Psoas muscle (tissue), 8 donors: Measurements from ENCODE around the gene HELZ2. TPM values are rescaled to one million over a fixed set of nuclear protein-coding genes. Genes with fewer than 3 reads are reported as not detected.

Source experiments
- ATAC-seq, 4 donors: fragments of 200-7000 bp; cut with Tn5 transposase; one replicate each; pipeline ENCODE4 v1.9.1; 2020; ENCODE audit warnings: moderate library complexity in 3 of 4, mild to moderate bottlenecking in 2 of 4
- DNase-seq, 2 donors: peaks; one replicate each; pipeline ENCODE4 v3.0.0-alpha.2; 2020
- H3K27ac ChIP-seq: fragments of 200-600 bp; one replicate; pipeline ENCODE4 v1.8.0; 2022
- H3K27me3 ChIP-seq, 3 donors: fragments of 200-600 bp in 1 of 3; one replicate each; pipeline versions ENCODE4 v1.6.1 to v1.8.0; 2013 to 2022; ENCODE audit warnings: low read length in 2 of 3, mild to moderate bottlenecking in 2 of 3, moderate library complexity in 1 of 3; ENCODE audit not compliant: insufficient read depth in 3 of 3
- H3K36me3 ChIP-seq, 2 donors: fragments of 200-600 bp in 1 of 2; one replicate each; pipeline versions ENCODE4 v1.6.1 to v1.8.0; 2013 to 2022; ENCODE audit warnings: low read depth in 1 of 2, mild to moderate bottlenecking in 1 of 2, moderate library complexity in 1 of 2; ENCODE audit not compliant: insufficient read depth in 1 of 2
- H3K4me1 ChIP-seq: fragments of 200-600 bp; one replicate; pipeline ENCODE4 v1.8.0; 2022
- H3K4me3 ChIP-seq: fragments of 200-600 bp; one replicate; pipeline ENCODE4 v1.8.0; 2022; ENCODE audit warnings: mild to moderate bottlenecking
- H3K9me3 ChIP-seq: fragments of 200-600 bp; one replicate; pipeline ENCODE4 v1.8.0; 2022
- CTCF ChIP-seq: fragments of 200-600 bp; IDR thresholded peaks from one replicate; pipeline ENCODE4 v1.8.0; 2022; ENCODE audit warnings: antibody characterized with exemption
- WGBS, 3 donors: extraction: QIAGEN DNeasy Blood & Tissue Kit; methylation state at CpG; one replicate each; pipeline versions ENCODE4 v1.1.6 to v1.1.7; 2013; 5-methylcytosine and 5-hydroxymethylcytosine counted together
- intact Hi-C, 2 donors: fragments of 100-400 bp; cut with DNase I; formaldehyde crosslinking; loops; one replicate each; pipeline versions ENCODE4 v1.11.0 to v1.14.2; 2022
- polyA plus RNA-seq, 3 donors: library from polyadenylated mRNA; stranded (reverse); fragments of 200-250 nt; gene quantifications; one replicate each; pipeline ENCODE4 v1.2.3, GENCODE V29; 2013
- total RNA-seq, 4 donors: library from RNA; stranded (reverse); fragmentation: NEBNext Ultra II Directional in 2 of 4; extraction: Animal tissue kit (Norgen Biotek cat#: 25700) in 2 of 4; gene quantifications; one replicate each; pipeline versions ENCODE4 v1.2.1 to v1.2.4, GENCODE V29; 2021 to 2023
- donor health status: healthy with polysubstance abuse.
- donor health status: DM: no; HTN: no; CAD: no; lungs with moderate emphysema.
- donor health status: Bipolar disorder and iron deficiency.
- donor health status: healthy.
- donor health status: DM: yes; HTN: yes; CAD: no.
- donor health status: DM: no; HTN: no; CAD: no.
- donor health status: DM: no; HTN: no; CAD: no.
- donor health status: DM: yes; HTN: yes; CAD: no.

HELZ2 gene
- total and polyA plus RNA-seq, 7 donors = 0.82 to 8.0 (median 3.5) TPM

- Histone ChIP-seq H3K4me3 (no peak overlapping the region), H3K9me3 (no peaks in the 10 kb centered on the region), H3K4me1 (no peaks in the 10 kb centered on the region), H3K27ac (no peak overlapping the region), H3K36me3 (no peaks in the 10 kb centered on the region), H3K27me3 (peaks cover 0 to 79% (median 31%) of the 10 kb centered on the region in 3 donors)
- no peak for TF ChIP-seq CTCF
- DNase-seq (no peak), ATAC-seq (no peak)
- 33 to 40% (median 37%) methylated on average over 9 of the region's 9 CpGs for WGBS, 3 donors
- intact Hi-C loops = no loop called here
Observed at GRCh38 chr20:63551068-63551467, 23.0 kb downstream of the HELZ2 start.

GRCh38 chr20:63549679-63550282 lies 24.3 kb downstream of the HELZ2 start:
- Histone ChIP-seq H3K27me3 (peaks cover 0 to 84% (median 31%) of the 10 kb centered on the region in 3 donors), H3K36me3 (no peaks in the 10 kb centered on the region), H3K27ac (no peak overlapping the region), H3K9me3 (no peaks in the 10 kb centered on the region), H3K4me3 (no peak overlapping the region), H3K4me1 (no peaks in the 10 kb centered on the region)
- no peak for TF ChIP-seq CTCF
- ATAC-seq (no peak), DNase-seq (no peak)
- WGBS, 3 donors = 45 to 56% (median 49%) methylated on average over 14 to 18 of the region's 18 CpGs
- intact Hi-C loops = no loop called here

GRCh38 chr20:63549019-63549418 lies 25.0 kb downstream of the HELZ2 start:
- intact Hi-C loops = no loop called here
- no peaks in the 10 kb centered on the region for H3K9me3 ChIP-seq
- H3K36me3 ChIP-seq = no peaks in the 10 kb centered on the region
- 12 to 18% (median 16%) methylated on average over 5 to 23 of the region's 25 CpGs for WGBS, 3 donors
- H3K4me1 ChIP-seq = no peaks in the 10 kb centered on the region
- ATAC-seq (no peak), DNase-seq (no peak)
- TF ChIP-seq CTCF = no peak
- H3K27ac ChIP-seq = no peak overlapping the region
- H3K4me3 ChIP-seq = no peak overlapping the region
- H3K27me3 ChIP-seq = peaks cover 0 to 80% (median 31%) of the 10 kb centered on the region in 3 donors

- intact Hi-C loops = no loop called here
- WGBS, 3 donors = 24 to 33% (median 29%) methylated on average over 10 to 11 of the region's 11 CpGs
Observed at GRCh38 chr20:63548542-63548941, 25.5 kb downstream of the HELZ2 start.

More at GRCh38 chr20:63548542-63548941, 25.5 kb downstream of the HELZ2 start:
- ATAC-seq (no peak), DNase-seq (no peak)
- Histone ChIP-seq H3K27ac (no peak overlapping the region), H3K27me3 (peaks cover 0 to 76% (median 30%) of the 10 kb centered on the region in 3 donors), H3K4me1 (no peaks in the 10 kb centered on the region), H3K9me3 (no peaks in the 10 kb centered on the region), H3K36me3 (no peaks in the 10 kb centered on the region), H3K4me3 (no peak overlapping the region)
- TF ChIP-seq CTCF = no peak
